Karpas-422 (cell line): ENCODE data around the gene ADARB1. TPM values are rescaled to one million over a fixed set of nuclear protein-coding genes. Genes with fewer than 3 reads are reported as not detected.
A peak's percentile ranks its signal among the peaks of the same experiment; 100 is the strongest.
"Not testable (repeated sequence)": the region's sequence is repeated elsewhere in the genome, so short reads cannot be mapped to it uniquely, and the experiment has no call there.

Experiments
- DNase-seq: peaks from one replicate; pipeline ENCODE4 v3.0.0-alpha.2; 2015
- H2AFZ ChIP-seq: fragments of 200-600 bp; sonication (generic); 2 replicates; pipeline ENCODE4 v1.6.1; 2014; ENCODE audit warnings: antibody characterized with exemption, low read length, mixed read lengths
- H3K27ac ChIP-seq: fragments of 200-600 bp; sonication (generic); 2 replicates; pipeline ENCODE4 v1.5.1; 2014; ENCODE audit warnings: mild to moderate bottlenecking, low read length, moderate library complexity
- H3K27me3 ChIP-seq: fragments of 200-600 bp; sonication (generic); 2 replicates; pipeline ENCODE4 v1.6.1; 2014; ENCODE audit warnings: low read length, mixed read lengths
- H3K36me3 ChIP-seq: fragments of 200-600 bp; sonication (generic); 2 replicates; pipeline ENCODE4 v1.6.1; 2014; ENCODE audit warnings: low read length, mixed read lengths; ENCODE audit not compliant: insufficient read depth
- H3K4me1 ChIP-seq: fragments of 200-600 bp; sonication (generic); 2 replicates; pipeline ENCODE4 v1.6.1; 2014; ENCODE audit warnings: mild to moderate bottlenecking, low read length, mixed read lengths
- H3K4me2 ChIP-seq: fragments of 200-600 bp; sonication (generic); 2 replicates; pipeline ENCODE4 v1.6.1; 2014; ENCODE audit warnings: low read length, low read depth, mild to moderate bottlenecking; ENCODE audit not compliant: poor library complexity, severe bottlenecking
- H3K4me3 ChIP-seq: fragments of 200-600 bp; sonication (generic); 2 replicates; pipeline ENCODE4 v1.5.1; 2014; ENCODE audit warnings: mild to moderate bottlenecking, antibody characterized with exemption, low read length, mixed read lengths
- H3K79me2 ChIP-seq: fragments of 200-600 bp; sonication (generic); 2 replicates; pipeline ENCODE4 v1.6.1; 2014; ENCODE audit warnings: mild to moderate bottlenecking, low read length, mixed read lengths
- H3K9ac ChIP-seq: fragments of 200-600 bp; sonication (generic); 2 replicates; pipeline ENCODE4 v1.6.0; 2014; ENCODE audit warnings: low read length
- H3K9me2 ChIP-seq: fragments of 200-600 bp; sonication (generic), shearing (Covaris generic); replicated peaks from 2 replicates; pipeline ENCODE4 v1.6.0; 2014; ENCODE audit warnings: mild to moderate bottlenecking, low read length, moderate library complexity; ENCODE audit not compliant: insufficient read depth
- H3K9me3 ChIP-seq: fragments of 300-700, 200-600 bp; sonication (generic); 2 replicates; pipeline ENCODE4 v1.6.1; 2014; ENCODE audit warnings: low read length, mixed read lengths
- H4K20me1 ChIP-seq: fragments of 200-600 bp; sonication (generic); 2 replicates; pipeline ENCODE4 v1.6.1; 2014; ENCODE audit warnings: mild to moderate bottlenecking, antibody characterized with exemption, low read length, low read depth; ENCODE audit not compliant: insufficient read depth
- total RNA-seq: library from RNA; depleted of rRNA; stranded (reverse); fragments of >200 nt; shearing (Covaris generic); gene quantifications from 2 replicates; pipeline ENCODE4 v1.2.3, GENCODE V29; 2014; ENCODE audit warnings: low replicate concordance

Gene ADARB1
- total RNA-seq, 1 experiment from 2014 or later: 2.0 TPM

DNA sequence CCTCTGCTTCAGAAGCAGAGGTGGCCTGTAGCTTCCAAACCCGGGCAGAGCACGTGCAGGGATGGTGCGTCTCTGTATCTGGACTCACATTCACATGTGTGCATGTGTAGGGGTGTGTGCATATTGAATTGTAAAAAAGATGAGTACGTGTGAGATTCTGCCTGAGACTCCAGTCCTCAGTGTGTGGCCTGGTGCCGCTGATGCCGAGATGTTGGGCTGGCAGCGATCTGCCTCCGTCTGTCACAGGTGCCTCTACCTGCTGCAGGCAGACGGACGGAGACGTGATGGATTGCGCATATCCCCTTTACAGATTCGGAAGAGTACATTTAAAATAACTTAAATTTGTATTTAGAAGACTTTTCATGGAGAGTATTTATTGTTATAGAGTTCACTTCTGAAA, 53.6 kb downstream of the ADARB1 start:
- Histone ChIP-seq H3K4me2 (no peak overlapping the region), H3K27me3 (no peaks in the 10 kb centered on the region), H3K9me3 (no peaks in the 10 kb centered on the region), H2AFZ (no peak overlapping the region), H3K27ac (no peak overlapping the region), H3K9ac (no peak overlapping the region), H4K20me1 (peaks cover 18% of the 10 kb centered on the region; the same call in 1 of the 2 replicates), H3K79me2 (no peaks in the 10 kb centered on the region), H3K9me2 (no peaks in the 10 kb centered on the region), H3K4me1 (no peaks in the 10 kb centered on the region), H3K36me3 (no peaks in the 10 kb centered on the region), H3K4me3 (no peak overlapping the region)
- no peak for DNase-seq

DNA sequence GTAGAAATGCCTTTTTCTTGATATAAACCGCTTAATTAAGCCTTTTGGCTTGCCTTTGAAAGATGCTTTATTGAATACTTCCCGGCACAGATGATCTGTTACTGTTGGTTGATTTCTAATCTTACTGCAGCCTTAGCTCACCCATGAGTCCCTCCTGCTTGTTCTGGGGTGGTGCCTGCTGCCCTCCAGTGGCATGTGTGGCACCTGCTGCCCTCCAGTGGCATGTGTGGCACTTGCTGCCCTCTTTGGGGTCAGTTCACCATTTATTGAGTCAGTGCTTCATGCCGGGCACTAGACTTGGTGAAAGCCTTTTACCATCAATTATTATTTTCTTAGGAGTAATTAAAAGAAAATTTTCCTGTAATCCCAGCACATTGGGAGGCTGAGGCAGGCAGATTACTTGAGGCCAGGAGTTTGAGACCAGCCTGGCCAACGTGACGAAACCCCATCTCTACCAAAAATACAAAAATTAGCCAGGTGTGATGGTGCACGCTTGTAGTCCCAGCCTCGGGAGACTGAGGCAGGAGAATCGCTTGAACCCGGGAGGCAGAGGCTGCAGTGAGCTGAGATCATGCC, 54.3 kb downstream of the ADARB1 start:
- H4K20me1 ChIP-seq: peaks cover 18% of the 10 kb centered on the region; the same call in 1 of the 2 replicates
- H3K9me3 ChIP-seq: no peaks in the 10 kb centered on the region
- DNase-seq: peak; percentile 86
- no peaks in the 10 kb centered on the region for H3K9me2 ChIP-seq
- no peaks in the 10 kb centered on the region for H3K79me2 ChIP-seq
- H3K27ac ChIP-seq: no peak overlapping the region
- no peak overlapping the region for H3K4me3 ChIP-seq
- no peak overlapping the region for H2AFZ ChIP-seq
- no peak overlapping the region for H3K9ac ChIP-seq
- H3K4me1 ChIP-seq: no peaks in the 10 kb centered on the region
- no peaks in the 10 kb centered on the region for H3K36me3 ChIP-seq
- no peaks in the 10 kb centered on the region for H3K27me3 ChIP-seq
- no peak overlapping the region for H3K4me2 ChIP-seq

DNA sequence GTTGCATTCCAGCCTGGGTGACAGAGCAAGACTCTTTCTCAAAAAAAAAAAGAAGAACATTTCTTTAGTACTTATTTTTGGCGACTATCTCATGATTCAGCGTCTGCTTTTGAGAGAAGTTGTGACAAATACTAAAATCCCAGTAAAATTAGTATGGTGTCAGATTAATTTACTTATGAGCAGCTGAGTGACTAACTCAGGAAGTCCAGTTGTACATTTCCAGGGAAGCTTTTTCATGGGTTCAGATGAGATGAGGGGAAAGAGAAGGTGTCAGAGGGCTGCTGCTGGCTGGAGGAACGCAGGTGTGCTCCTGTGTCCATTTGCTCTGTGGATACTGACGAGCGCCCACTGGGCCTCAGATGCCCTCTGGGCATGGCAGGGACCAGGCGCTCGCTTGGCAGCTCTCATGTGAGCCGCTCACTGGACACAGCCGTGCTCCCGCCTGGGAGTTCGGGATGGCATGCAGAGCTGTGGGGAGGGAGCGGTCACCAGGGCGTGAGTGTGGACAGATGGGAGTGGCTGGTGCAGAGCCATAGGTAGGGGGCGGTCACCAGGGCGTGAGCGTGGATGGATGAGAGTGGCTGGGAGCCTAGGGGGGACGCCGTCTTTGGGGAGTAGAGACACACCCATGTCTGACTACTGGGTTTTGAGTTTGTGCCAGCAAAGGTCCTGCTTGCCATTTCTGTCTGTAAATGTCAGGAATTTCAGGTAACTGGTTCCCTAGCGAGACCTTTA, 55.0 kb downstream of the ADARB1 start:
- Histone ChIP-seq H3K36me3 (no peaks in the 10 kb centered on the region), H3K79me2 (no peaks in the 10 kb centered on the region), H3K4me1 (no peaks in the 10 kb centered on the region), H3K9ac (no peak overlapping the region), H2AFZ (no peak overlapping the region), H3K9me3 (no peaks in the 10 kb centered on the region), H3K27me3 (no peaks in the 10 kb centered on the region), H3K4me2 (no peak overlapping the region), H3K4me3 (no peak overlapping the region), H4K20me1 (peaks cover 15% of the 10 kb centered on the region; the same call in 1 of the 2 replicates), H3K27ac (no peak overlapping the region), H3K9me2 (no peaks in the 10 kb centered on the region)
- no peak for DNase-seq

DNA sequence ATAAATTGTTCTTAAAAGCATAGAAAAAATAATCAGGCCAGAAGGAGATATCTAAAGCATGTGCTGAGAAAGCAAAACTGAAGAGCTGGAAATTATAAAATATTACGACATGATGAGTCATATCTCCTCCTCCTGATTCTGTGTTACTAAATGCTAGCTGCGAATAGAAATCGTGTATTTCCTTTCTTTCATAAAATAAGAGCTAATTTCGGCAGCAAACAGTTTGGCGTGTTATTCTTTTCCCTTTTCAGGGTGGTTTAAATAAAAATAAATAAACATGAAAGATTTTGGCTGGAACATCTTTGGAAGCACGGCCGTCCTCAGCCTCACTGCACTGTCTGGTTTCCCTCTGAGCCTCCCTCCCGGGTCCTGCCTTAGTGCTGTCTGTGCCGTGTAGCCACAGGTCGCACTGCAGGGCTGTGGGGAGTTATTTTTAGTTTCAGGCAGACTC, 56.0 kb downstream of the ADARB1 start:
- Histone ChIP-seq H2AFZ (no peak overlapping the region), H3K9me2 (no peaks in the 10 kb centered on the region), H3K9ac (no peak overlapping the region), H3K9me3 (no peaks in the 10 kb centered on the region), H3K4me1 (no peaks in the 10 kb centered on the region), H4K20me1 (peaks cover 7% of the 10 kb centered on the region; the same call in 1 of the 2 replicates), H3K27me3 (no peaks in the 10 kb centered on the region), H3K4me3 (no peak overlapping the region), H3K4me2 (no peak overlapping the region), H3K36me3 (no peaks in the 10 kb centered on the region), H3K27ac (no peak overlapping the region), H3K79me2 (no peaks in the 10 kb centered on the region)
- DNase-seq: no peak

DNA sequence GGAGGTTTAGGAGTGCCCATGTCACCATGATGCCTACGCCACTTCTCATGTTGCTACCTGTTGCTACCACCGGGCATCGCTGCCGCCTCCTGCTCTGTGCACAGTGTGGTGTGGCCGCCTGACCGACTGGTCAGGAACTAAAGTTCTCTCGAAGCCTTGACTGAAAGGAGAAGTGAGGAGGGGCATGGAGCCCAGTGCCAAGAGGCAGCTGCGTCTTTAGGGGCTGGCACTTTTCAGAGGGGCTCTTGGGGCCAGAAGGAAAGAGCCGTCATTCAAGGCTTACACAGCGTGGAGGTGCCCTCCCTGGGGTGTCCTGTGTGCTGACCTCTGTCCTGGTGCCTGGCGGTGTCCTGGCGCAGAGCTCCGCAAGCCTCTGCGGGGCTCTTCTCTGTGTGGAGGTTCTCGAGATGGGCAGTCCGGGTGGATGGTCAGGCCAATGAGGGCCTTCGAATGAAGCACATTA, 57.2 kb downstream of the ADARB1 start:
- Histone ChIP-seq H3K4me3 (no peak overlapping the region), H3K79me2 (no peaks in the 10 kb centered on the region), H3K9ac (no peak overlapping the region), H3K4me2 (no peak overlapping the region), H4K20me1 (peaks cover 5% of the 10 kb centered on the region; the same call in 1 of the 2 replicates), H3K36me3 (no peaks in the 10 kb centered on the region), H3K9me3 (no peaks in the 10 kb centered on the region), H3K9me2 (no peaks in the 10 kb centered on the region), H3K27ac (no peak overlapping the region), H3K4me1 (no peaks in the 10 kb centered on the region), H2AFZ (no peak overlapping the region), H3K27me3 (no peaks in the 10 kb centered on the region)
- DNase-seq: no peak

DNA sequence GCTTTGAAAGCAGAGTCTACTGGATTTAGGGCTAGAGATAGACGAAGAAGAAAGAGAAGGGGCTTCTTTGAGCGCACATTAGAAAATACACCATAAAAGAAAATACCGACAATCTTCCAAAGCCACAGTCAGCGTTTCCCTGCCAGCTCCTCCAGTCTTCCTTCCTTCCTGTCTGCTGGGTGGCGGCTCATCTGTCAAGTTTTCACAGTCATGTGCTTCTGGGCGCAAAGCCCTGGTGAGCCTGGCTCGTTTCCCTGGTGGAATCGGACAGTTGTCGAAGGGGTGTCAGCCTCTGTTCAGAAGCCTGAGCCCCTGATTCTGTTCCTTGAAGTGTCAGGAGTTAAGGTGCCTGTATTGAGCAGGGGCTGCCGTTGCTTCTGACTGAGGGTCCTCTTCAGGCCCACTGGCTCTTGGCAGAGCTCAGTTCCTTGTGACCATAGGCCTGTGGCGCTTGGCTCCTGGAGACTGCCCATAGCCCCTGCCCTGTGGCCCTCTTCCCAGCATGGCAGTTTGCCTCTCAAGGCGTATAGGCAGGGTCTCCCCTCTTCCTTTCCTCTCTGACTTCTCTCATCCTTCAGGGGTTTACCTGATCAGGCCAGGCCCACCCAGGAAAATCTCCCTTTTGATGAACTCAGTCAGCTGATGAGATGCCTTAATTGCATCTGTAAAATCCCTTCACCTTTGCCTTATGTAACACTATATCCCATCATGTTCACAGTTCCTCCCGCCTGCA, 58.6 kb downstream of the ADARB1 start:
- Histone ChIP-seq H3K4me2 (no peak overlapping the region), H3K9me3 (no peaks in the 10 kb centered on the region), H3K4me3 (no peak overlapping the region), H3K4me1 (no peaks in the 10 kb centered on the region), H3K9me2 (no peaks in the 10 kb centered on the region), H3K36me3 (no peaks in the 10 kb centered on the region), H3K79me2 (no peaks in the 10 kb centered on the region), H4K20me1 (0 out of 2 replicates have a peak, but pooled peaks cover 5% of the 10 kb centered on the region), H3K9ac (no peak overlapping the region), H3K27ac (no peak overlapping the region), H3K27me3 (no peaks in the 10 kb centered on the region), H2AFZ (no peak overlapping the region)
- no peak for DNase-seq

DNA sequence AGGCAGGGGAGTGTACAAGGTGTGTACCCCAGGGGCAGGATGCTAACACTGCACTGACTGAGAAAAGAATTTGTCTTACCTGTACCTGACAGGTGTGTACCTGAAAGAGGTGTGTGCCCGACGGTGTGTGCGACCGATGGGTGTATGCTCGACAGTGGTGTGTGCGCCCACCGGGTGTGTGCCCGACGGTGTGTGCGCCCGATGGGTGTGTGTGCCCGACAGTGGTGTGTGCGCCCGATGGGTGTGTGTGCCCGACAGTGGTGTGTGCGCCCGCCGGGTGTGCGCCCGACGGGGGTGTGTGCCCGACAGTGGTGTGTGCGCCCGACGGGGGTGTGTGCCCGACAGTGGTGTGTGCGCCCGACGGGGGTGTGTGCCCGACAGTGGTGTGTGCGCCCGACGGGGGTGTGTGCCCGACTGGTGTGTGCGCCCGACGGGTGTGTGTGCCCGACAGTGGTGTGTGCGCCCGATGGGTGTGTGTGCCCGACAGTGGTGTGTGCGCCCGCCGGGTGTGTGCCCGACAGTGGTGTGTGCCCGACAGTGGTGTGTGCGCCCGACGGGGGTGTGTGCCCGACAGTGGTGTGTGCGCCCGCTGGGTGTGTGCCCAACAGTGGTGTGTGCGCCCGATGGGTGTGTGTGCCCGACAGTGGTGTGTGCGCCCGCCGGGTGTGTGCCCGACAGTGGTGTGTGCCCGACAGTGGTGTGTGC, 59.3 kb downstream of the ADARB1 start:
- H3K79me2 ChIP-seq, H2AFZ ChIP-seq, H3K36me3 ChIP-seq, H3K4me2 ChIP-seq, DNase-seq, H3K9me3 ChIP-seq, H3K27ac ChIP-seq, H3K9ac ChIP-seq, H3K4me1 ChIP-seq, H3K27me3 ChIP-seq, H3K9me2 ChIP-seq, H3K4me3 ChIP-seq, H4K20me1 ChIP-seq: not testable (repeated sequence)
